Thyroid gland (tissue), 4 donors: ENCODE results near the gene LHFPL4.

Source experiments
- POLR2A ChIP-seq, 2 donors: fragments of 450-650 bp; IDR thresholded peaks; one replicate each; pipeline ENCODE4 v1.6.1; 2017; ENCODE audit warnings: antibody characterized with exemption in 2 of 2, mild to moderate bottlenecking in 2 of 2, moderate library complexity in 1 of 2
- TF ChIP-seq, protein P1 (sequence below), 6 experiments: fragments of 200-600 bp in 3 of 6; fragments of 450-650 bp in 3 of 6; sonication (generic) in 3 of 6; IDR thresholded peaks; one replicate each; pipeline ENCODE4 v1.5.1; 2016 to 2019; ENCODE audit warnings: antibody characterized with exemption in 6 of 6, mild to moderate bottlenecking in 2 of 6, inconsistent platforms in 1 of 6, moderate library complexity in 1 of 6

DNA sequence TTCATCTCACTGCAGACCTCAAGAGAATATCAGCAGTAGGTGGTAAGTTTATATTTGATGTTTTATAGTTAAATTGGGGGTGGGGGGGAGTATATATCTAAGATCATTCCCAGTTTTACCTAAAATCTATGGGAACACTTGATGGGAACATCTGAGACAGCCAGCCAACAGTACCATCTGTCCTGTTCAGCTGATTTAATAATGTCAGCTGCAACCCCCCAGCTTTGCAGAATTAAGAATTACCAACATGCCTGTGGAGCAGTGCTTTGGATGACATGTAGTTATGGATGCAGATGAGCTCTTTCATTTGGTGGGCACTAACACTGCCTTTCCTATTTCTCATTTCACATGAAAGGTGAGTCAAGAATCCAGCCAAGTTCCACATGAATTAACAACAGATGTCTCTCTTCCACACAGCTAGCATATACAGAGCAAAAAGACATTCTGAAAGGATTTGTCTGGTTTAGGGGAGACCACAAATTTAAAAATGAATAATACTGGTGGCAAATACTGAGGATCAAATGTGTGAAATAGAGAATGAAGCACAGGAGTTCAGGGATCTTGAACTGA is 80.0 kb downstream of the LHFPL4 start:
- TF ChIP-seq, protein P1, sequence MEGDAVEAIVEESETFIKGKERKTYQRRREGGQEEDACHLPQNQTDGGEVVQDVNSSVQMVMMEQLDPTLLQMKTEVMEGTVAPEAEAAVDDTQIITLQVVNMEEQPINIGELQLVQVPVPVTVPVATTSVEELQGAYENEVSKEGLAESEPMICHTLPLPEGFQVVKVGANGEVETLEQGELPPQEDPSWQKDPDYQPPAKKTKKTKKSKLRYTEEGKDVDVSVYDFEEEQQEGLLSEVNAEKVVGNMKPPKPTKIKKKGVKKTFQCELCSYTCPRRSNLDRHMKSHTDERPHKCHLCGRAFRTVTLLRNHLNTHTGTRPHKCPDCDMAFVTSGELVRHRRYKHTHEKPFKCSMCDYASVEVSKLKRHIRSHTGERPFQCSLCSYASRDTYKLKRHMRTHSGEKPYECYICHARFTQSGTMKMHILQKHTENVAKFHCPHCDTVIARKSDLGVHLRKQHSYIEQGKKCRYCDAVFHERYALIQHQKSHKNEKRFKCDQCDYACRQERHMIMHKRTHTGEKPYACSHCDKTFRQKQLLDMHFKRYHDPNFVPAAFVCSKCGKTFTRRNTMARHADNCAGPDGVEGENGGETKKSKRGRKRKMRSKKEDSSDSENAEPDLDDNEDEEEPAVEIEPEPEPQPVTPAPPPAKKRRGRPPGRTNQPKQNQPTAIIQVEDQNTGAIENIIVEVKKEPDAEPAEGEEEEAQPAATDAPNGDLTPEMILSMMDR (IDR thresholded peaks at IDR 0.05) = no peak
- TF ChIP-seq POLR2A (IDR thresholded peaks at IDR 0.05) = no peak
